Endodermal cell (in vitro differentiated cells): Measurements from ENCODE around the gene ASXL2. TPM values are rescaled to one million over a fixed set of nuclear protein-coding genes. Genes with fewer than 3 reads are reported as not detected.

Experiments
- DNase-seq: peaks from one replicate; pipeline ENCODE4 v3.0.0-alpha.2; 2017
- H3K27ac ChIP-seq: 2 replicates; pipeline ENCODE4 v1.5.1; 2013; ENCODE audit warnings: mild to moderate bottlenecking, low read depth, low read length, moderate library complexity
- H3K27me3 ChIP-seq: 2 replicates; pipeline ENCODE4 v1.6.1; 2013; ENCODE audit warnings: mild to moderate bottlenecking, low read length, moderate library complexity; ENCODE audit not compliant: insufficient read depth, control insufficient read depth, poor library complexity, severe bottlenecking
- H3K36me3 ChIP-seq: 2 replicates; pipeline ENCODE4 v1.7.0; 2013; ENCODE audit warnings: mild to moderate bottlenecking, low read length, moderate library complexity; ENCODE audit not compliant: control insufficient read depth, insufficient read depth
- H3K4me1 ChIP-seq: one replicate; pipeline ENCODE4 v1.7.0; 2013; ENCODE audit warnings: low read length; ENCODE audit not compliant: control insufficient read depth, insufficient read depth
- H3K4me3 ChIP-seq: 2 replicates; pipeline ENCODE4 v1.5.1; 2013; ENCODE audit warnings: mild to moderate bottlenecking, low read length, moderate library complexity
- H3K9ac ChIP-seq: 2 replicates; pipeline ENCODE4 v1.6.1; 2013; ENCODE audit warnings: mild to moderate bottlenecking, low read length, moderate library complexity; ENCODE audit not compliant: poor library complexity, severe bottlenecking; ENCODE audit errors: extremely low read depth
- H3K9me3 ChIP-seq: 2 replicates; pipeline ENCODE4 v1.6.1; 2013; ENCODE audit warnings: mild to moderate bottlenecking, low read length, moderate library complexity; ENCODE audit not compliant: control insufficient read depth
- H3K27ac Mint-ChIP-seq: 2 replicates; pipeline ENCODE4 v1.8.0; 2020; ENCODE audit warnings: mixed read lengths
- H3K27me3 Mint-ChIP-seq: 2 replicates; pipeline ENCODE4 v1.8.0; 2021; ENCODE audit warnings: mild to moderate bottlenecking, mixed read lengths; ENCODE audit not compliant: insufficient read depth
- H3K36me3 Mint-ChIP-seq: 2 replicates; pipeline ENCODE4 v1.8.0; 2020; ENCODE audit warnings: low read depth, mixed read lengths
- H3K4me1 Mint-ChIP-seq: 2 replicates; pipeline ENCODE4 v1.8.0; 2020; ENCODE audit warnings: mixed read lengths
- H3K4me3 Mint-ChIP-seq: 2 replicates; pipeline ENCODE4 v1.8.0; 2020; ENCODE audit warnings: mild to moderate bottlenecking, moderate library complexity, mixed read lengths
- H3K9me3 Mint-ChIP-seq: 2 replicates; pipeline ENCODE4 v1.8.0; 2020; ENCODE audit warnings: mild to moderate bottlenecking, mixed read lengths
- CTCF ChIP-seq: fragments of 200-600 bp; sonication (generic); conservative IDR thresholded peaks from 2 replicates; pipeline ENCODE4 v1.5.0; 2021; ENCODE audit warnings: antibody characterized with exemption, mild to moderate bottlenecking
- WGBS, 2 experiments: methylation state at CpG; one replicate each; pipeline versions ENCODE4 v1.1.5 to v1.1.7; 2013; ENCODE audit warnings: missing lambda C conversion rate in 2 of 2, mixed read lengths in 1 of 2; ENCODE audit not compliant: insufficient coverage in 1 of 2, insufficient read length in 1 of 2; 5-methylcytosine and 5-hydroxymethylcytosine counted together
- total RNA-seq, 2 donors: library from RNA; stranded (reverse); fragmentation: NEBNext Ultra II Directional in 1 of 2; extraction: Animal tissue kit (Norgen Biotek cat#: 25700) in 1 of 2; gene quantifications; 2 replicates in 1 of 2; 3 replicates in 1 of 2; pipeline ENCODE4 v1.2.1, GENCODE V29; 2021

ASXL2 gene
- total RNA-seq, 2 donors from 2014 or later: 33.2 to 41.7 TPM

- no peaks in the 10 kb centered on the region for H3K27me3 ChIP-seq
- H3K4me3 Mint-ChIP-seq: no peak overlapping the region
- DNase-seq: no peak
- WGBS, 2 experiments: 92 to 97% methylated on average over 3 of the region's 3 CpGs
- peaks cover 4% of the 10 kb centered on the region for H3K36me3 Mint-ChIP-seq
- peaks cover 20% of the 10 kb centered on the region for H3K4me1 Mint-ChIP-seq
- no peaks in the 10 kb centered on the region for H3K9me3 ChIP-seq
- no peak for TF ChIP-seq CTCF
- H3K27ac Mint-ChIP-seq: peak overlapping the region; percentile 27
- no peak overlapping the region for H3K4me3 ChIP-seq
- H3K9ac ChIP-seq: no peak overlapping the region
- H3K9me3 Mint-ChIP-seq: no peaks in the 10 kb centered on the region
- H3K4me1 ChIP-seq: no peaks in the 10 kb centered on the region
- H3K27me3 Mint-ChIP-seq: no peaks in the 10 kb centered on the region
- H3K27ac ChIP-seq: no peak overlapping the region
- H3K36me3 ChIP-seq: peaks cover 4% of the 10 kb centered on the region
These were observed 23.2 kb downstream of the ASXL2 start for GRCh38 chr2:25855065-25855464.

- no peak overlapping the region for H3K4me3 Mint-ChIP-seq
- no peak overlapping the region for H3K9ac ChIP-seq
- no peak for DNase-seq
- H3K36me3 ChIP-seq: peaks cover 4% of the 10 kb centered on the region
- peaks cover 4% of the 10 kb centered on the region for H3K36me3 Mint-ChIP-seq
- no peak overlapping the region for H3K4me3 ChIP-seq
- H3K9me3 ChIP-seq: no peaks in the 10 kb centered on the region
- peaks cover 20% of the 10 kb centered on the region for H3K4me1 Mint-ChIP-seq
- no peaks in the 10 kb centered on the region for H3K4me1 ChIP-seq
- no peaks in the 10 kb centered on the region for H3K9me3 Mint-ChIP-seq
- H3K27ac Mint-ChIP-seq: peak overlapping the region; percentile 27
- TF ChIP-seq CTCF: no peak
- no peaks in the 10 kb centered on the region for H3K27me3 Mint-ChIP-seq
- H3K27me3 ChIP-seq: no peaks in the 10 kb centered on the region
- no peak overlapping the region for H3K27ac ChIP-seq
- 79 to 93% methylated on average over 2 of the region's 2 CpGs for WGBS, 2 experiments
These were observed 23.7 kb downstream of the ASXL2 start for GRCh38 chr2:25854613-25855012.

GRCh38 chr2:25853038-25853638, 25.1 kb downstream of the ASXL2 start:
- WGBS, 2 experiments: 87 to 93% methylated on average over 3 to 5 of the region's 5 CpGs
- H3K4me1 ChIP-seq: no peaks in the 10 kb centered on the region
- peaks cover 20% of the 10 kb centered on the region for H3K4me1 Mint-ChIP-seq
- peaks cover 4% of the 10 kb centered on the region for H3K36me3 ChIP-seq
- no peak overlapping the region for H3K27ac ChIP-seq
- H3K36me3 Mint-ChIP-seq: peaks cover 4% of the 10 kb centered on the region
- H3K27me3 Mint-ChIP-seq: no peaks in the 10 kb centered on the region
- H3K9me3 ChIP-seq: no peaks in the 10 kb centered on the region
- TF ChIP-seq CTCF: no peak
- H3K9ac ChIP-seq: no peak overlapping the region
- no peak overlapping the region for H3K4me3 ChIP-seq
- no peaks in the 10 kb centered on the region for H3K9me3 Mint-ChIP-seq
- H3K4me3 Mint-ChIP-seq: no peak overlapping the region
- no peaks in the 10 kb centered on the region for H3K27me3 ChIP-seq
- peak overlapping the region; percentile 0 for H3K27ac Mint-ChIP-seq
- no peak for DNase-seq
